Measurements from ENCODE around the gene TMEM88.

Gene TMEM88

DNA sequence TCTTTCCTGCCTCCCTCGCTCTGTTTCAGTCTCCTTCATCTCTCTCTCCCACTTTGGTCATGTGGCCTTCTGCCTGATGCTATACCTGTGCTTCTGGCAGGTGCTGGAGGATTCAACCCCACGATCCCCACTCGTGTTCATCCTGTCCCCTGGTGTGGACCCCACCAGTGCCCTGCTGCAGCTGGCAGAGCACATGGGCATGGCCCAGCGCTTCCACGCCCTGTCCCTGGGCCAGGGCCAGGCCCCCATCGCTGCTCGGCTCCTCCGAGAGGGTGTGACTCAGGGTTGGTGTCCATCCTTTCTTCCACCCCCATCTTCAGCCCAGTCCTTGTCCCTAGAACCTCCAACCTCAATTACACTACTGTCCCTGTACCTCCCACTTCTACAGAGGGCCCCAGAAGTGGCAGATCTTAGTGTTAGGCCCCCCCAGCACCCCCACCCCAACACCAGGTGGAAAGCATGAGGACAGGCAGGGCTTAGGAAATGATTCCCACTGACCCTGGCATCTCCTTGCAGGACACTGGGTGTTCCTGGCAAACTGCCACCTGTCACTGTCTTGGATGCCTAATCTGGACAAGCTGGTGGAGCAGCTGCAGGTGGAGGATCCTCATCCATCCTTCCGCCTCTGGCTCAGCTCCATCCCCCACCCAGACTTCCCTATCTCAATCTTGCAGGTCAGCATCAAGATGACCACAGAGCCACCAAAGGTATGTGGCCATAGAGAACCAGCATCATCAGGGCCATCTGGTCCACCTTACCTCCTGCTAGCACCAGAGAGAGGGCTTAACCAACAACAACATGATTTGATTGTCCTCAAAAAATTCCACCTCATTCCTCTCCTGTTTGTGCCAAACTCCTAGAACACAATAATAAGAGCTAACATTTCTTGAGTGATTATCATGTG lies 30.6 kb upstream of the TMEM88 start:
- Histone ChIP-seq H3K9me3 (ENCODE audit: insufficient read depth, low read length) (no peaks in the 10 kb centered on the region), H3K4me3 (ENCODE audit: insufficient read length, low read depth) (no peak overlapping the region), H3K36me3 (ENCODE audit: insufficient read depth, insufficient read length, low read length) (no peaks in the 10 kb centered on the region), H3K9ac (ENCODE audit: insufficient read length, low read depth) (no peak overlapping the region), H3K27me3 (ENCODE audit: insufficient read depth, insufficient read length) (no peaks in the 10 kb centered on the region), H3K4me1 (ENCODE audit: insufficient read depth, insufficient read length) (peaks cover 4% of the 10 kb centered on the region)
- DNase-seq (ENCODE audit: low read depth, low spot score): no peak
- TF ChIP-seq ZNF274 (IDR thresholded peaks at IDR 0.05; ENCODE audit: low read depth, low read length) (no peak), YY1 (IDR thresholded peaks at IDR 0.05; ENCODE audit: insufficient read depth, insufficient read length) (no peak), SUZ12 (IDR thresholded peaks at IDR 0.05; ENCODE audit: extremely low read depth, insufficient read depth, insufficient read length) (no peak)

DNA sequence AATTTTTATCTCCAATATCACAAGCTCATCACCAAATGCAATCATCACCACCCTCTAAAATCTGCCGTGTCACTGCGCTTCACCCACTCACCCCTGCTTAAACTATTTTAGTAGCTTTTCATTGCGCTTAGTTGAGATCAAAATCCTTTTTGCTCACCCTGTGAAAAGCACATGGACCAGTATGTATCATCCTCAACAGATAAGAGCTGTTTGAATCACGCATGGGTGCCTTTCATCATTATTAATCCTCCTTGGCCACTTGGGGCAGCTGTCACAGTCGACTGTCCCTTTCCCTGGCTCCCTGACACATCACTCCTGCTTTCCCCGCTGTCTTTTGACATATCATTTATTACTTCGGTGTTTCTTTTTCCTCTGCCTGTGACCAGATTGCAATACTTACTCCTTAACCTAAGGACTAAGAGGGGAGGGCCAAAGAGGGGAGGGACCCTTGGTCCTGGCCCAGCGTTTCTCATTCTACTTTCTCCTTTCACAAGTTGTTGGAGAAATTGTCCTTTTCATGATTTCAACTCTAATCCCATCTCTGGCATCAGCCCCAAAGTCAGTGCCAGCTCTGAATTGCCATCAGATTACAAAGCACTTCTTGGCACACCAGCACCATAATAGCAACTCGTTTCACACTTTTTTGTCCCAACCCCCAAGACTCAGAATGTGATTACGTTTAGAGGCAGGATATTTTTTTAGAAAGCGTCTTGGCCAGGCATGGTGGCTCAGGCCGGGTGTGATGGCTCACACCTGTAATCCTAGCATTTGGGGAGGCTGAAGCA lies 29.5 kb upstream of the TMEM88 start:
- TF ChIP-seq SUZ12 (IDR thresholded peaks at IDR 0.05; ENCODE audit: extremely low read depth, insufficient read depth, insufficient read length) (no peak), ZNF274 (IDR thresholded peaks at IDR 0.05; ENCODE audit: low read depth, low read length) (no peak), YY1 (IDR thresholded peaks at IDR 0.05; ENCODE audit: insufficient read depth, insufficient read length) (no peak)
- DNase-seq (ENCODE audit: low read depth, low spot score): no peak
- Histone ChIP-seq H3K36me3 (ENCODE audit: insufficient read depth, insufficient read length, low read length) (no peaks in the 10 kb centered on the region), H3K27me3 (ENCODE audit: insufficient read depth, insufficient read length) (no peaks in the 10 kb centered on the region), H3K4me3 (ENCODE audit: insufficient read length, low read depth) (no peak overlapping the region), H3K9ac (ENCODE audit: insufficient read length, low read depth) (no peak overlapping the region), H3K4me1 (ENCODE audit: insufficient read depth, insufficient read length) (peaks cover 4% of the 10 kb centered on the region), H3K9me3 (ENCODE audit: insufficient read depth, low read length) (no peaks in the 10 kb centered on the region)

DNA sequence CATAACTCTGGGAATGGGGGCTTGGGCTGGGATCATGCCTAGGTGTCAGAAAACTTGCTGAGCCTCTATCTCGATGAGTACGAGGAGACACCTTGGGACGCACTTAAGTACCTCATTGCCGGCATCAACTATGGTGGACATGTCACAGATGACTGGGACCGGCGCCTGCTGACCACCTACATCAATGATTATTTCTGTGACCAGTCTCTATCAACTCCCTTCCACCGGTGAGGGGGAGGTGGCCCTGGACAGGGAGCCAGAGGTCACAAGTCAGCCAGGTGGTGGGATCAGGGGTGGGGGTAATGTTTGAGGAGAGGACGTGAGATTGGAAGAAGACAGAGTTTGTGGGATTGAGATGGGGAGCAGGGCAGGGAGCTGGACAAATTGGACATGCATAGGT lies 24.2 kb upstream of the TMEM88 start:
- Histone ChIP-seq H3K27me3 (ENCODE audit: insufficient read depth, insufficient read length) (peaks cover 15% of the 10 kb centered on the region), H3K36me3 (ENCODE audit: insufficient read depth, insufficient read length, low read length) (no peaks in the 10 kb centered on the region), H3K4me3 (ENCODE audit: insufficient read length, low read depth) (no peak overlapping the region), H3K9me3 (ENCODE audit: insufficient read depth, low read length) (no peaks in the 10 kb centered on the region), H3K9ac (ENCODE audit: insufficient read length, low read depth) (no peak overlapping the region), H3K4me1 (ENCODE audit: insufficient read depth, insufficient read length) (peaks cover 8% of the 10 kb centered on the region)
- DNase-seq (ENCODE audit: low read depth, low spot score): no peak
- TF ChIP-seq ZNF274 (IDR thresholded peaks at IDR 0.05; ENCODE audit: low read depth, low read length) (no peak), YY1 (IDR thresholded peaks at IDR 0.05; ENCODE audit: insufficient read depth, insufficient read length) (no peak), SUZ12 (IDR thresholded peaks at IDR 0.05; ENCODE audit: extremely low read depth, insufficient read depth, insufficient read length) (no peak)

DNA sequence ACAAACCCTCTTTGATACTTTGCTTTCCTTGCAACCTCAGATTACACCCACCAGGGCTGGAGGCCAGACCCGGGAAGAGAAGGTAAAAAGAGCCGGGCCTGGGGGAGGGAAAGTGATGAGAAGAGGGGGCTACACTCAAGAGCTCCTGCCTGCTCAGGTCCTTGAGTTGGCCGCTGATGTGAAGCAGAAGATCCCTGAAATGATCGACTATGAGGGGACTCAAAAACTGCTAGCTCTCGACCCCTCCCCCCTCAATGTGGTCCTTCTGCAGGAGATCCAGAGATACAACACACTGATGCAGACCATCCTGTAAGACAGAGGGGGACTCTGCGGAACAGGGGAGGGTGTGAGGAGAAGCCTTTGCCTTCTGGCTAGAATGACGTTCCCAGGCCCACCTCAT lies 23.6 kb upstream of the TMEM88 start:
- Histone ChIP-seq H3K9me3 (ENCODE audit: insufficient read depth, low read length) (no peaks in the 10 kb centered on the region), H3K9ac (ENCODE audit: insufficient read length, low read depth) (no peak overlapping the region), H3K4me1 (ENCODE audit: insufficient read depth, insufficient read length) (peaks cover 8% of the 10 kb centered on the region), H3K27me3 (ENCODE audit: insufficient read depth, insufficient read length) (peaks cover 15% of the 10 kb centered on the region), H3K36me3 (ENCODE audit: insufficient read depth, insufficient read length, low read length) (no peaks in the 10 kb centered on the region), H3K4me3 (ENCODE audit: insufficient read length, low read depth) (no peak overlapping the region)
- no peak for DNase-seq (ENCODE audit: low read depth, low spot score)
- no peak for TF ChIP-seq ZNF274 (IDR thresholded peaks at IDR 0.05; ENCODE audit: low read depth, low read length)
- TF ChIP-seq SUZ12 (IDR thresholded peaks at IDR 0.05; ENCODE audit: extremely low read depth, insufficient read depth, insufficient read length): no peak
- TF ChIP-seq YY1 (IDR thresholded peaks at IDR 0.05; ENCODE audit: insufficient read depth, insufficient read length): no peak

DNA sequence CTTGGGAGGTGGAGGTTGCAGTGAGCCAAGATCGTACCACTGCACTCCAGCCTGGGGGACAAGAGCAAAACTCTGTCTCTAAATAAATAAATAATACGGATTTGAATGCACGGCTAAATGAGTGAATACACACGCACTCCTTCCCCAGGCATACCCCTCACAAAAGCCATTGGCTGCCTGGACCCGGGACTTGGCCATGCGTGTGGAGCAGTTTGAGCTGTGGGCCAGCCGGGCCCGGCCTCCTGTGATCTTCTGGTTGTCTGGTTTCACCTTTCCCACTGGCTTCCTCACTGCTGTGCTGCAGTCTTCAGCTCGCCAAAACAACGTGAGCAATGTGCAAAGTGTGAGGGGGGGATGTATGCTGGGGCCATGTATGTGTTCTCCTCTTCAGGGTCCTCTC lies 22.4 kb upstream of the TMEM88 start:
- H3K4me3 ChIP-seq (ENCODE audit: insufficient read length, low read depth): no peak overlapping the region
- H3K36me3 ChIP-seq (ENCODE audit: insufficient read depth, insufficient read length, low read length): no peaks in the 10 kb centered on the region
- no peak for DNase-seq (ENCODE audit: low read depth, low spot score)
- no peak for TF ChIP-seq YY1 (IDR thresholded peaks at IDR 0.05; ENCODE audit: insufficient read depth, insufficient read length)
- no peak for TF ChIP-seq SUZ12 (IDR thresholded peaks at IDR 0.05; ENCODE audit: extremely low read depth, insufficient read depth, insufficient read length)
- no peak for TF ChIP-seq ZNF274 (IDR thresholded peaks at IDR 0.05; ENCODE audit: low read depth, low read length)
- H3K9ac ChIP-seq (ENCODE audit: insufficient read length, low read depth): no peak overlapping the region
- no peaks in the 10 kb centered on the region for H3K9me3 ChIP-seq (ENCODE audit: insufficient read depth, low read length)
- H3K27me3 ChIP-seq (ENCODE audit: insufficient read depth, insufficient read length): peaks cover 15% of the 10 kb centered on the region
- H3K4me1 ChIP-seq (ENCODE audit: insufficient read depth, insufficient read length): peaks cover 8% of the 10 kb centered on the region

DNA sequence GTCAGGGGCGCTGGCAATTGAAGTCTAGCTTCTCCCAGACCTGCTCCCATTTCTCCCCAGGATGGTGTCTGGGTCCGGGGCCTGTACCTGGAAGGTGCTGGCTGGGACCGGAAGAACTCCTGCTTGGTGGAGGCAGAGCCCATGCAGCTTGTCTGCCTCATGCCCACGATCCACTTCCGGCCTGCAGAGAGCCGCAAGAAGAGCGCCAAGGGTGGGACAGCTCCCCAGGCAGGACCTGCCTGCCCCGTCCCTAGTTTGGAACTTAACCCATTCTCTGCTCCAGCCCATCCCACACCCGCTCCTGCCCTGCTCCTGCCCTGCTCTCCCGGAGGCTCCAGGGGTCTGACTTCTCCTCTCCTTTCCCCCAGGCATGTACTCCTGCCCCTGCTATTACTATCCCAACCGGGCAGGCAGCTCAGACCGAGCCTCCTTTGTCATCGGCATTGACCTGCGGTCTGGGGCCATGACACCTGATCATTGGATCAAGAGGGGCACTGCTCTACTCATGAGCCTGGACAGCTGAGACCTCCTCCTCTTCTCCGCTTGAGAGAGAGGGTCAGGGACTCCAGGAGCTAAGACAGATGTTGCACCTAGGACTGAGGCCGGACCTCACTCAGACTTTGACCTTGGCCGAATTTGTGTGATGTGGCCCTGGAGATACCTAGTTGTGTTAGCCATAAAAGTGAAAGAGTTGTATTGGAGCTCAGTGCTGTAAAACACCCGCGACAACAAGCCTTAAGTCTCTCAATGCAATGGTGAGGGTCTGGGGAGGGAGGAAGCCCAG lies 21.7 kb upstream of the TMEM88 start:
- peak overlapping the region; percentile 40 for H3K4me3 ChIP-seq (ENCODE audit: insufficient read length, low read depth)
- TF ChIP-seq YY1 (IDR thresholded peaks at IDR 0.05; ENCODE audit: insufficient read depth, insufficient read length): no peak
- TF ChIP-seq ZNF274 (IDR thresholded peaks at IDR 0.05; ENCODE audit: low read depth, low read length): no peak
- no peak for TF ChIP-seq SUZ12 (IDR thresholded peaks at IDR 0.05; ENCODE audit: extremely low read depth, insufficient read depth, insufficient read length)
- peaks cover 8% of the 10 kb centered on the region for H3K4me1 ChIP-seq (ENCODE audit: insufficient read depth, insufficient read length)
- H3K9ac ChIP-seq (ENCODE audit: insufficient read length, low read depth): peak overlapping the region; percentile 61
- no peaks in the 10 kb centered on the region for H3K9me3 ChIP-seq (ENCODE audit: insufficient read depth, low read length)
- H3K27me3 ChIP-seq (ENCODE audit: insufficient read depth, insufficient read length): peaks cover 15% of the 10 kb centered on the region
- H3K36me3 ChIP-seq (ENCODE audit: insufficient read depth, insufficient read length, low read length): no peaks in the 10 kb centered on the region
- DNase-seq (ENCODE audit: low read depth, low spot score): no peak

Measured in NT2/D1 (cell line).